Mononuclear cell (primary cell): ENCODE measurements around the gene SMPX. TPM values are rescaled to one million over a fixed set of nuclear protein-coding genes. Genes with fewer than 3 reads are reported as not detected.
A peak's percentile ranks its signal among the peaks of the same experiment; 100 is the strongest.

Source experiments
- H3K27me3 ChIP-seq: 2 replicates; pipeline ENCODE4 v1.6.0; 2011; ENCODE audit warnings: low read length, control low read depth; ENCODE audit not compliant: insufficient read depth
- H3K4me1 ChIP-seq: 2 replicates; pipeline ENCODE4 v1.5.1; 2011; ENCODE audit warnings: mild to moderate bottlenecking, low read length, control low read depth; ENCODE audit not compliant: insufficient read depth
- H3K4me3 ChIP-seq: 2 replicates; pipeline ENCODE4 v1.5.1; 2011; ENCODE audit warnings: mild to moderate bottlenecking, low read length, moderate library complexity
- H3K9me3 ChIP-seq: 2 replicates; pipeline ENCODE4 v1.5.1; 2011; ENCODE audit warnings: low read depth, mild to moderate bottlenecking, control low read depth, low read length
- total RNA-seq: library from RNA; depleted of rRNA; stranded (reverse); fragments of >200 nt; gene quantifications from one replicate; pipeline ENCODE4 v1.2.3, GENCODE V29; 2012

The SMPX gene
- total RNA-seq, 1 donor = not detected

DNA sequence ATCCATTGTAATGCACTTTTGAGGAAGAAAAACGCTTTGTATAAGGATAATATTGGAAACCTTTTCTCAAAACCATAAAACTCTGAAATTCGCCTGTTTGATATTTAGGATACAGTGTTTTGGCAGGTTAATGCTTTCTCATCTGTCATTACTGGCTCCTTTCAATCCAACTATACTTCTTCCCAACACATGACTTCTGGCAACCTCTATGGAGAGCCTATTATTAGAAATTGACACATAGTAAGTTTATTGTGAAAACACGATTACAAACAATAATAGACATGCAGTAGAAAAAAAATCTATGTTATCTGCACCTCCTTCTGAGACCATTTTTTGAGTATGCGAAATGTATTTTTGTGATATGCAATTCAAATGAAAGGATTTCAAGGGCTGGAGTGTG, 95.2 kb downstream of the SMPX start:
- Histone ChIP-seq H3K27me3 (peaks cover 5% of the 10 kb centered on the region), H3K4me3 (no peak overlapping the region), H3K9me3 (no peaks in the 10 kb centered on the region), H3K4me1 (no peaks in the 10 kb centered on the region)

DNA sequence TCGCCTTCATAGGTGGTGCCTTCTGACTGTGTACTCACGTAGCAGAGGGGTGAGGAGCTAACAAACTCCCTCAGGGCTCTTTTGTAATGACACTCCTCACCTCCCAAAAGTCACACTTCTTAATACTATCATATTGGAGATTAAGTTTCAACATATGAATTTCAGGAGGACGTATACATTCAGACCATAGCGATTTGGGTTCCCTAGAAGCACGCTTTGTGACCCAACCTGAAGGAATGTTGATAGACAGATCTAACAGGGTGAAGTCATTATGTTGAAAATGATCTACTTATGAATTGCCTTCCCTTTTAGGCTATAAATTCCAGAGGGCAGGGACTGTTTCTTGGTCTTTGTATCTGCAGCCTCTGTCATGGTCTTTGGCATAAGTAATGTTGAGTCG, 96.6 kb downstream of the SMPX start:
- H3K27me3 ChIP-seq = peaks cover 5% of the 10 kb centered on the region
- no peaks in the 10 kb centered on the region for H3K9me3 ChIP-seq
- H3K4me3 ChIP-seq = no peak overlapping the region
- H3K4me1 ChIP-seq = no peaks in the 10 kb centered on the region

- Histone ChIP-seq H3K27me3 (peaks cover 8% of the 10 kb centered on the region), H3K9me3 (no peaks in the 10 kb centered on the region), H3K4me1 (no peaks in the 10 kb centered on the region), H3K4me3 (no peak overlapping the region)
These were observed 97.8 kb downstream of the SMPX start for GRCh38 chrX:21660156-21660555.

- Histone ChIP-seq H3K27me3 (peaks cover 8% of the 10 kb centered on the region), H3K4me1 (no peaks in the 10 kb centered on the region), H3K4me3 (no peak overlapping the region), H3K9me3 (no peaks in the 10 kb centered on the region)
These were observed 98.6 kb downstream of the SMPX start for GRCh38 chrX:21659320-21659719.

GRCh38 chrX:21658746-21659145, 99.2 kb downstream of the SMPX start:
- Histone ChIP-seq H3K27me3 (peaks cover 8% of the 10 kb centered on the region), H3K9me3 (no peaks in the 10 kb centered on the region), H3K4me3 (peak overlapping the region; percentile 18), H3K4me1 (no peaks in the 10 kb centered on the region)

DNA sequence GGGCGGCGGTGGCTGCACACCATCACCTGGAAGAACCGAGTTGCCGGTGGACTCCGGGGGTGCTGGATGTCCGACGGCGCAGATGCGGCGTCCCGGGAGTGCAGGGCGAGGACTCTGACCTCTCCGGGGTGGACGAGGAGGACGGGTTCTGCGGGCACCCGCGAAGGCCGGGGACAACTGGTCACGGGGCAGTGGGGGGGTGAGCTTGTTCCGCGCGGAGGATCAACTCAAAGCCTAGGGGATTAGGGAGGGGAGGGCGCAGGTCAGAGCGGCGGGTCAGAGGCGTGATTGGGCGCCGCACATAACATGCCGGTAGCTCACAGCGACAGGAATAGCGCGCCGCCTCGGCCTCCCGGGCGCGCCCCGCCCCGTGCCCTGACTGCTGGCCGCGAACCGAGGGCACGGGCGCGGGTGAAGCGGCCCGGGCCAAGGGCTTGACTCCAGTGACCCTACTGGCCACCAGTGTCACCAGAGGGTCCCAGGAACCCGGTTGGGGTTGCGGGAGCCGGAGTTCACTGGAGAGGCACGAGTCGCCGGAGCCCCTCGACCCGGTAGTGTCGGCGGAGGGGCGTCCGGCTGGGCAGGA, 99.7 kb downstream of the SMPX start, which contains the start of gene KLHL34:
Gene KLHL34 (minus strand): TSS at position 179 of the 586 bp plus-strand sequence. CDS start 542 bp downstream, outside the sequence.
- peaks cover 8% of the 10 kb centered on the region for H3K27me3 ChIP-seq
- H3K4me3 ChIP-seq = peak within 1 kb of the TSS; percentile 18
- no peaks in the 10 kb centered on the region for H3K4me1 ChIP-seq

GRCh38 chrX:21657318-21658151, 100.4 kb downstream of the SMPX start:
- H3K27me3 ChIP-seq = peaks cover 8% of the 10 kb centered on the region
- no peaks in the 10 kb centered on the region for H3K4me1 ChIP-seq
- no peaks in the 10 kb centered on the region for H3K9me3 ChIP-seq
- H3K4me3 ChIP-seq = peak overlapping the region; percentile 6

More for the DNA sequence above, 99.7 kb downstream of the SMPX start, which contains the start of gene KLHL34:
- H3K9me3 ChIP-seq = no peaks in the 10 kb centered on the region

GRCh38 chrX:21656587-21657317, 101.2 kb downstream of the SMPX start:
- Histone ChIP-seq H3K27me3 (peaks cover 8% of the 10 kb centered on the region), H3K4me3 (no peak overlapping the region), H3K9me3 (no peaks in the 10 kb centered on the region), H3K4me1 (no peaks in the 10 kb centered on the region)

Other genes with a start within 250 kb of the SMPX start
- gene KLHL34, start 99.8 kb downstream of the SMPX start, total RNA-seq = 0.21 TPM
- gene MBTPS2, start 81.5 kb upstream of the SMPX start, total RNA-seq = 4.7 TPM
- gene YY2, start 97.9 kb upstream of the SMPX start, total RNA-seq = 1.5 TPM
- gene SMS, start 182.6 kb upstream of the SMPX start, total RNA-seq = 38.9 TPM